ENCODE results near the gene MBP.

MBP gene

DNA sequence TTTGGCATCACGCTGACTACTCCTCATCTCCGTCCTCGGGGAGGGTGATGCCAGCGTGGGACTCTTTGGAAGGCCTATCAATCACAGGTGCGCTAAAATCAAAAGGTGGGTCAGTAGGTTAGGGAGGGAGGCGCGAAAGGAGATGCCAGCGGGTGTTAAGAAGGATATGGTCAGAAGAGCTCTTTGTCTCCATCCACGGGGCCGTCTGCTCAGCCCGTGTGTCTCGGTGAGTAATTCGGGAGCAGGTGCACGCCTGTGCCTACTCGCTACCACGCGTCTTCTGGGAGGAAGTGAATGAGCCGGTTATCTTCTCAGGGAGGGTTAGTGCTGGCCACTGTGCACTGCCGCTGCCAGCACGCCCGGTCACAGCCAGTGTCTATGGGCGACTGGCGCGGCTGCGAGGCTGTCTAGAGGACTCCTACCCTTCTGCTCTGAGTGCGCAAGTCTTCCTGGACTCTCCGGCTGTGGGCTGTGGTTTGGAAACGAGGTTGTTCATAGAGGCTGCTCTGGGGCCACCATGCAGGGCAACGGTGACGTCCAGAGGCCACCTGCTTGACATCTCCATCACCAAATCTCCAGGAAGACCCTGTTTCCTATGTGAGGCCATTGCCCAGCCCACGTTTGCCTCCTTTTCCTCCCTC lies 153.4 kb downstream of the MBP start:
- H3K4me1 ChIP-seq (ENCODE audit: control insufficient read depth, insufficient read depth, low read length), result no peaks in the 10 kb centered on the region
- H3K4me3 ChIP-seq (ENCODE audit: low read length), result no peak overlapping the region
- H3K36me3 ChIP-seq (ENCODE audit: insufficient read depth, low read length), result peaks cover 6% of the 10 kb centered on the region
- no peak overlapping the region for H3K9ac ChIP-seq (ENCODE audit: low read depth, low read length)
- no peak overlapping the region for H3K4me2 ChIP-seq (ENCODE audit: low read length)
- H3K9me3 ChIP-seq (replicated peaks; ENCODE audit: low read length), result no peaks in the 10 kb centered on the region
- H3K27me3 ChIP-seq (ENCODE audit: control insufficient read depth, insufficient read depth, low read length), result no peaks in the 10 kb centered on the region

DNA sequence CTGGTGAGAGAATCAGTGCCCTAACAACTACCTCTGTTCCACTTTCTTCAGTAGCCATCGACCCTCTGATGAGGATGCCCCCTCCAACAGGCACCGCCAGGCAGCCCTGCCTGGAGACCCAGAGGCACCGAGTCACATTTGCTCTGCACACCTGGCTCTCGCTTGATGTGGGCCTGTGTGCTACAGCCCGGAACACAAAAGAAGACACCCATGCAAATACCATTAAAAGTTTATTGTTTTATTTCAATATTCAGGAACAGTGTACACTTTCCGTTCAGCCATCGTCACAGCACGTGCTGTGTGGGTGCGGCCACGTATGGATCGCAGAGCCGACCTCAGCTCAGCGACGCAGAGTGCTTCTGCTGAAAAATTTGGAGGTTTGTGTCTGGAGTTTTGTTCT lies 154.0 kb downstream of the MBP start:
- Histone ChIP-seq H3K27me3 (ENCODE audit: control insufficient read depth, insufficient read depth, low read length) (no peaks in the 10 kb centered on the region), H3K4me2 (ENCODE audit: low read length) (no peak overlapping the region), H3K4me3 (ENCODE audit: low read length) (no peak overlapping the region), H3K9ac (ENCODE audit: low read depth, low read length) (no peak overlapping the region), H3K36me3 (ENCODE audit: insufficient read depth, low read length) (peaks cover 12% of the 10 kb centered on the region), H3K9me3 (replicated peaks; ENCODE audit: low read length) (no peaks in the 10 kb centered on the region), H3K4me1 (ENCODE audit: control insufficient read depth, insufficient read depth, low read length) (no peaks in the 10 kb centered on the region)

DNA sequence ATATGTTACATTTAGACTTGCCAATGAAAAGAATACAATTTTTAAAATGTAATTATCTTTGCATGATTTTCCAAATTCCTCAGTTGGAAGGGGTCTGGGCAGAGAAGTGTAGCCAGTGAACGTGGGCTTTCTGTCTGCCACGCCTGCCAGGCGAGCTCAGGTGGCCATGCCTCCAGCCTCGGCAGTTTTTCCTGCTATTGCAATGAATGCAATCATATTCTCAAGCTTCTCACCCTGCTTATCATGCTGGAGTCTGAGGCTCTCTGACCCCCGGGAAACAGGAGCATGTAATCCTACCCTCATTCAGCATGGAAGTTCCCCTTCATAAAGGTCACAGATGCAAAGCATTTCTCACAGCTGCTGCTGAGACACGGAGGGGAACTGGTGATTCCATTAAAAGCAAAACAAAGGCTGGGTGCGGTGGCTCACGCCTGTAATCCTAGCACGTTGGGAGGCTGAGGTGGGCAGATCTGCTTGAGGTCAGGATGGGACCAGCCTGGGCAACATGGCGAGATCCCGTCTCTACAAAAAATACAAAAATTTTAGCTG lies 154.8 kb downstream of the MBP start:
- Histone ChIP-seq H3K36me3 (ENCODE audit: insufficient read depth, low read length) (peaks cover 14% of the 10 kb centered on the region), H3K4me3 (ENCODE audit: low read length) (no peak overlapping the region), H3K27me3 (ENCODE audit: control insufficient read depth, insufficient read depth, low read length) (no peaks in the 10 kb centered on the region), H3K9me3 (replicated peaks; ENCODE audit: low read length) (no peaks in the 10 kb centered on the region), H3K4me1 (ENCODE audit: control insufficient read depth, insufficient read depth, low read length) (peaks cover 3% of the 10 kb centered on the region), H3K9ac (ENCODE audit: low read depth, low read length) (no peak overlapping the region), H3K4me2 (ENCODE audit: low read length) (no peak overlapping the region)

DNA sequence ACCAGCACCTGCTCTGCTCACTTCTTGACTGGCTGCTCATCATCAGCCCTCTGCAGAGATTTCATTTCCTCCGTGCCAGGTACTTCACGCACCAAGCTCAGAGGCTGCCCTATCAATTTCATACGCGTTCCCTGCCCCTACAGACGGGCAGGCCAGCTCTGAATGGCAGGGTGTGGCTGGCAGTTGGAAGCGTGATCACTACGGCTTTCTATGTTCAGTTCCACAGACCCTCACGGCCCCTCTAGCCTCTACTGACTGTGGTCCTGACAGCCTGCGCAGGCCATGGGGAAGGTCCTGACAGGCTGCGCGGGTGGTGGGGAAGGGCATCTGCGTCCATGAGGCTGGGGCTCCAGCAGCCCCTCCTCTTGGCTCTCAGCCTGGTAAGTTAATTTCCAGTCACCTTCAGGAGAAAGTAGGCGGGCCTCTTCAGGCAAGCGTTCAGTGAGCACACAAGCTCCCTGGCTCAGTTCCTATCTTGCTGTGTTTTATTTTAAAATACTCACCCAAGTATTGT lies 155.4 kb downstream of the MBP start:
- Histone ChIP-seq H3K9me3 (replicated peaks; ENCODE audit: low read length) (no peaks in the 10 kb centered on the region), H3K27me3 (ENCODE audit: control insufficient read depth, insufficient read depth, low read length) (no peaks in the 10 kb centered on the region), H3K4me2 (ENCODE audit: low read length) (no peak overlapping the region), H3K4me1 (ENCODE audit: control insufficient read depth, insufficient read depth, low read length) (peaks cover 8% of the 10 kb centered on the region), H3K9ac (ENCODE audit: low read depth, low read length) (no peak overlapping the region), H3K36me3 (ENCODE audit: insufficient read depth, low read length) (peaks cover 14% of the 10 kb centered on the region), H3K4me3 (ENCODE audit: low read length) (no peak overlapping the region)

DNA sequence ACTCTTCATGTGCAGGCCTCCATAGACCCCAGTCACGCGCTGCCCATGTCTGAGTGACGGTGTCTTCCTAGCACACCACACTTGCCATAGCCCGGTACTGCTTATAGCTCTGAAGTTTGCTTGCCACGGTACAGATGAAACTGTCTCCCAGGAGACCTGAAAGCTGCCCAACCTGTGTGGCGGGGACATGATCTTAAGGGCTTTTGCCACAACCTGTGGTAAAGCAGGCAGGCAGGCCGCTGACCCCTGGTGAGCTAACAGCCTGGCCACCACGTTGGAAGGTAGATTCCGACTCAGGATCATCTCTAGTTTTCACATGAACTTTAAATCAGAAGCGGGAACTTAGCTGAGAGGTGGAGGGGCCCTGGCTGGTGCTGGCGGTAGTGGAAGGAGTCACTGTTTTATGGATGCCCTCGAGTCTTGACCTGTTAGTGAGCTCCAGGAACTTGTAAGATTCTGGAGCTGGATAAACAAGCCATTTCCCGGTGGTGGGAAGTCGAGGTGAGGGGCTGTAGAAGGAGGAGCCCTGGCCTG lies 156.9 kb downstream of the MBP start:
- H3K36me3 ChIP-seq (ENCODE audit: insufficient read depth, low read length), result peaks cover 18% of the 10 kb centered on the region
- H3K27me3 ChIP-seq (ENCODE audit: control insufficient read depth, insufficient read depth, low read length), result no peaks in the 10 kb centered on the region
- H3K4me3 ChIP-seq (ENCODE audit: low read length), result no peak overlapping the region
- H3K4me2 ChIP-seq (ENCODE audit: low read length), result no peak overlapping the region
- no peaks in the 10 kb centered on the region for H3K9me3 ChIP-seq (replicated peaks; ENCODE audit: low read length)
- H3K9ac ChIP-seq (ENCODE audit: low read depth, low read length), result no peak overlapping the region
- peaks cover 8% of the 10 kb centered on the region for H3K4me1 ChIP-seq (ENCODE audit: control insufficient read depth, insufficient read depth, low read length)

DNA sequence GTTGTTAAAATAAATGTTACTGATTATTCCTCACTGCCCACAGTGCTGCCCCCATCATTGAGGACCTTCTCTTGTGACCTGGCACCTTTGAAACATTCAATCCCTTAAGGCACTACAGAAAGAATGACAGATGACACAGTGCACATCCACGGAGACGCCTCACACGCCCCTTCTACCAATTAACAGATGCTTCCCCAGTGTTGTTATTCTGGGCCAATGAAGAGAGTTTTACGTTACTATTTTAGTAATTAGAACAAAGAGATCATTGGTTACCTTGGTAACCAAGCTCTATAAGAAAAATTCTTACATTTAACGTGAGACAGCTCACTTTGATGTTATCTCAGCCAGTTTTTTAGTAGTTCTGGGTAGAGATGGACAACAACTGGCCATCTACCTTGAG lies 158.2 kb downstream of the MBP start:
- Histone ChIP-seq H3K9me3 (replicated peaks; ENCODE audit: low read length) (no peaks in the 10 kb centered on the region), H3K27me3 (ENCODE audit: control insufficient read depth, insufficient read depth, low read length) (no peaks in the 10 kb centered on the region), H3K36me3 (ENCODE audit: insufficient read depth, low read length) (peaks cover 19% of the 10 kb centered on the region), H3K4me2 (ENCODE audit: low read length) (no peak overlapping the region), H3K9ac (ENCODE audit: low read depth, low read length) (no peak overlapping the region), H3K4me3 (ENCODE audit: low read length) (no peak overlapping the region), H3K4me1 (ENCODE audit: control insufficient read depth, insufficient read depth, low read length) (peaks cover 8% of the 10 kb centered on the region)

DNA sequence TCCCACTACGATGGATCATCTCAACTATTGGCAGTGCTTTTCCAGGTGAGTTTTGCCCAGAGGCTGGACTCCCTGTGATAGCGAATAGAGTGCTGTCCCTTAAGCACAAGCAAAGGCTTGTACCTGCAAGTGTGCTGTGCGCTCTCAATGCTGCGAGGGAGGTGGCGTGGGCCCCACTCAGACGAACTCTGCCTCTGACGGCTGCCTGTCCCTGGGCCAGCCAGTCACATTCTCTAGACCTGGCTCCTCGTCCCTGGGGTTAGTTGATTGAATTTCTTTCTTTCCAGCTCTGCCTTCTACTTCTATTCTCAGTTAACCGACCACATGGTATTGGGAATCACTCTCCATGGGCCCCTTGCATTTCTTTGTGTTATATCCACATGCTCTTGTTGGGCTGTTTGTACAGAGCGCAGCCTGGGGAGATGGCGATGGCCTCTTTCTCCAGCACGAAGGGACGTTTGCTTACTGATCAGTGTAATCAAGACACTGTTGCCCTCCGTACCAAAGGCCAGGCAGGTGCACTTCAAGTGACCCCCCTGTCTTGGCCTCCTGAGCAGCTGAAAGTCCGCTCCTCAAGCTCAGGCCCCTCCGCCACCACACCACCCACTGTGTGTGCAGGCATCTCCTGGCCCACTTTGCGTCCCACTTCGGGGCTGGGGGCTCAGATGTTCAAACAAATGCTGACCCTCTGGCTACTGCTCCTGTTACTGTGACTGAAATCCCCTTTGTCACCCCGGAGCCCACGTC lies 158.9 kb downstream of the MBP start:
- Histone ChIP-seq H3K27me3 (ENCODE audit: control insufficient read depth, insufficient read depth, low read length) (no peaks in the 10 kb centered on the region), H3K36me3 (ENCODE audit: insufficient read depth, low read length) (peaks cover 19% of the 10 kb centered on the region), H3K9me3 (replicated peaks; ENCODE audit: low read length) (no peaks in the 10 kb centered on the region), H3K4me1 (ENCODE audit: control insufficient read depth, insufficient read depth, low read length) (peaks cover 8% of the 10 kb centered on the region), H3K9ac (ENCODE audit: low read depth, low read length) (no peak overlapping the region), H3K4me2 (ENCODE audit: low read length) (no peak overlapping the region), H3K4me3 (ENCODE audit: low read length) (no peak overlapping the region)

DNA sequence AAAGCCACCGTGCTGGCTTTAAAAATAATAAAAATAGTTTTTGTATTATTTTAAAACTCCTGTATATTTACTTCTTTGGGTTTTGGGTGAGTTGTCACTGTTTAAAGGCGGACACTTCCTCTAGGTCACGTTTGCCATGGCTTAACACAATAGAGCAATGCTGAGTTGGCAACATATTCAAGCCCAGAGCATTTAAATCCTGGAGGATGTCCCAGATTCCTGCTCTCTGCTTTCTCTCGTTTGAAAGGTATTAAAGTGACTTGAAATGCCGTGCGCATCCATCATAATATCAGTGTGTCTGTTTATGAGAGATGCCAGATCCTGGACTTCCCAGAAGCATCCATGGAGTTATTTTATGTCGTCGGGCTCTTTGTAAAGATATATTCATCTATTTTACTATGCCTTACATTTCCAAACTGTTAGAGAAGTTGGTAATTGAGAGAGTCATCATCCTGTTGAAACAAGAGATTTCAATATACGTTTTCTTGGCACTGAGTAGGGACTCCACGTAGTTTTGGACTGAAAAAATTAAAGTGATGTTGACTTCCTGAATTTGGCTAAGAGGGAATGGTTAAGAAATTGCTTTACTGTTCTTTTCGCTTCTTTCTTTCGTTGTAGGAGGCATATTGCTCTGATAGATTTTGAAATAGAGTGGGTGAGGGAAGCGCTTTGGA lies 159.6 kb downstream of the MBP start:
- Histone ChIP-seq H3K4me1 (ENCODE audit: control insufficient read depth, insufficient read depth, low read length) (peaks cover 8% of the 10 kb centered on the region), H3K9ac (ENCODE audit: low read depth, low read length) (no peak overlapping the region), H3K36me3 (ENCODE audit: insufficient read depth, low read length) (peaks cover 19% of the 10 kb centered on the region), H3K27me3 (ENCODE audit: control insufficient read depth, insufficient read depth, low read length) (no peaks in the 10 kb centered on the region), H3K4me2 (ENCODE audit: low read length) (no peak overlapping the region), H3K9me3 (replicated peaks; ENCODE audit: low read length) (no peaks in the 10 kb centered on the region), H3K4me3 (ENCODE audit: low read length) (no peak overlapping the region)

DNA sequence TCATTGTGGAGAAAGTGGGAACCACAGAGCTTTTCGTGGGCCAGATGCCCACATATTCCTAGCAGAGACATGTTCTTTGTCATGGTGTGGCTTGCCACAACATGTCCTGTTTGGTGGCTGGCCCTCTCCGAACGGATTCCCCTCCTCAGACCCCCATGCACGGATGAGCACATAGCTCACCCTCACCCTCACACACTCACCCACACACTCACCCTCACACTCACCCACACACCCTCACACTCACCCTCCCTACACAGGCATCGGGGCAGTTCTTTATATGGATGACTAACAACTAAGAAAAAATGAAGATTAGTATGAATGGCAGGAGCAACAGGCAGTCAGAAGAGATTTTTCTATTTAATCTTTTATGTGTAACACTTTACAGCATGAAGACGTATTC lies 160.3 kb downstream of the MBP start:
- H3K4me2 ChIP-seq (ENCODE audit: low read length), result no peak overlapping the region
- no peak overlapping the region for H3K9ac ChIP-seq (ENCODE audit: low read depth, low read length)
- H3K27me3 ChIP-seq (ENCODE audit: control insufficient read depth, insufficient read depth, low read length), result no peaks in the 10 kb centered on the region
- no peak overlapping the region for H3K4me3 ChIP-seq (ENCODE audit: low read length)
- H3K4me1 ChIP-seq (ENCODE audit: control insufficient read depth, insufficient read depth, low read length), result peaks cover 8% of the 10 kb centered on the region
- no peaks in the 10 kb centered on the region for H3K9me3 ChIP-seq (replicated peaks; ENCODE audit: low read length)
- H3K36me3 ChIP-seq (ENCODE audit: insufficient read depth, low read length), result peaks cover 19% of the 10 kb centered on the region

DNA sequence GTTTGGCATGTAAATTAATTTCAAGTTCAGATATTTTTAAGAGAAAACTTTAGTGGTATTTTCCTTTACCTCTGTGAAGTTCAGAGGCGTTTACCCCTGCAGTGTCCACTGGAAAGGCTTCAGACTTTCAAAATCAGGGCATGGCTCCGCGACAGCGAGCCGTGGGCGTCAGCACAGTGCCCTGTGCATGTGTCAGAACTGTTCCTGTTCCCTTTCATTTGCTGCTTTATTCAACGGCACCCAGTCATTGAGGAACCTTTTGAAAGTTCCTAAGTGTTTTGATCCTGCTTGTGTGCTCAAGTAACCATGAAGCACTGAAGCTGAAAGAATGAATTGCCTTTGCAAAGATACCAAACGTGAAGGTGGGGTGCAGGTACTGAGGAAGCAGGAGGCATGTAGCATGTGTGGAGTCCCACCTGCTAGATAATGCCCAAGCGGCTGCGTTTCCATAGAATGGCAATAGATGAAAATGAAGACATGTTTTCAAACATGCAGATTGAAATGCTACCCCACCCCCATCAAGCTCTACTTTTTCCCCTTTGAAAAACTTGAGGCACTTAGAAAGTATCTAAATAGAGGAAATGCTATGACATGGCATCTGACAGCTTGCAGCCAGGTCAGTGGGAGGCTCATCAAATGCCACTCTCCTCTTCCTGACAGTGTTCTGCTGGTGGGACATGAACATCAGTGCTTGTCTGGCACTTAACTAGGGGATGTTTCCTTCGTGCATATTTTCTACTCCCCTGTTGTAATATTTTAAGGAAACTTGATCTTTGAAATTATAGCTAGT lies 161.6 kb downstream of the MBP start:
- H3K27me3 ChIP-seq (ENCODE audit: control insufficient read depth, insufficient read depth, low read length), result no peaks in the 10 kb centered on the region
- H3K36me3 ChIP-seq (ENCODE audit: insufficient read depth, low read length), result peaks cover 24% of the 10 kb centered on the region
- no peak overlapping the region for H3K9ac ChIP-seq (ENCODE audit: low read depth, low read length)
- peaks cover 8% of the 10 kb centered on the region for H3K4me1 ChIP-seq (ENCODE audit: control insufficient read depth, insufficient read depth, low read length)
- H3K4me3 ChIP-seq (ENCODE audit: low read length), result no peak overlapping the region
- no peaks in the 10 kb centered on the region for H3K9me3 ChIP-seq (replicated peaks; ENCODE audit: low read length)
- H3K4me2 ChIP-seq (ENCODE audit: low read length), result peak overlapping the region; percentile 36

Measured in skeletal muscle satellite cell (primary cell).